ENCODE data around the gene FRS2.

DNA sequence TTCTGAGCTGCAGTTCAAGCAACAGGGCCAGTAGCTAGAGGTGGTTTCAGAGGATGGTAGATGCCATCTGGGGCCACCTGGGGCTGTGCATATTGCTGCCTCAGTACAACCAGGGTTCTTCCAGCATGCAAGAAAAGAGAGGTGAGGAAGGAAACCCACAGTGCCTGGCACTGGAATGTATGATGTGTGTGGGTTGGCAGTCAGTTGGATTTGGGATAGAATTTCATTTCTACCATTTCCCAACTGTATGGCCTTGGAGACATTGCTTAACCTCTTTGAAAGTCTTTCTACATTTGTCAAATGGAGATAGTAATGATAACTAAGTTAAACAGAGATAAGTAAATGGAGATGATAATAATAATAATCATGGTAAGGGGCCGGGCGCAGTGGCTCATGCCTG is 150.7 kb downstream of the FRS2 start:
- TF ChIP-seq, protein P1, sequence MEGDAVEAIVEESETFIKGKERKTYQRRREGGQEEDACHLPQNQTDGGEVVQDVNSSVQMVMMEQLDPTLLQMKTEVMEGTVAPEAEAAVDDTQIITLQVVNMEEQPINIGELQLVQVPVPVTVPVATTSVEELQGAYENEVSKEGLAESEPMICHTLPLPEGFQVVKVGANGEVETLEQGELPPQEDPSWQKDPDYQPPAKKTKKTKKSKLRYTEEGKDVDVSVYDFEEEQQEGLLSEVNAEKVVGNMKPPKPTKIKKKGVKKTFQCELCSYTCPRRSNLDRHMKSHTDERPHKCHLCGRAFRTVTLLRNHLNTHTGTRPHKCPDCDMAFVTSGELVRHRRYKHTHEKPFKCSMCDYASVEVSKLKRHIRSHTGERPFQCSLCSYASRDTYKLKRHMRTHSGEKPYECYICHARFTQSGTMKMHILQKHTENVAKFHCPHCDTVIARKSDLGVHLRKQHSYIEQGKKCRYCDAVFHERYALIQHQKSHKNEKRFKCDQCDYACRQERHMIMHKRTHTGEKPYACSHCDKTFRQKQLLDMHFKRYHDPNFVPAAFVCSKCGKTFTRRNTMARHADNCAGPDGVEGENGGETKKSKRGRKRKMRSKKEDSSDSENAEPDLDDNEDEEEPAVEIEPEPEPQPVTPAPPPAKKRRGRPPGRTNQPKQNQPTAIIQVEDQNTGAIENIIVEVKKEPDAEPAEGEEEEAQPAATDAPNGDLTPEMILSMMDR (conservative IDR thresholded peaks at IDR 0.05), result no peak
- no peak for TF ChIP-seq ZFX (IDR thresholded peaks at IDR 0.05)

All from C4-2B (cell line).